Lower lobe of right lung (tissue), 2 donors: ENCODE results near the gene GIGYF2. TPM values are rescaled to one million over a fixed set of nuclear protein-coding genes. Genes with fewer than 3 reads are reported as not detected.
"Not testable (repeated sequence)": the region's sequence is repeated elsewhere in the genome, so short reads cannot be mapped to it uniquely, and the experiment has no call there.

Source experiments
- ATAC-seq, 2 donors: fragments of 200-7000 bp; cut with Tn5 transposase; one replicate each; pipeline ENCODE4 v1.9.1; 2020 to 2022; ENCODE audit warnings: mild to moderate bottlenecking in 2 of 2, moderate library complexity in 2 of 2
- DNase-seq: peaks from one replicate; pipeline ENCODE4 v3.0.0-alpha.2; 2020
- H3K27ac ChIP-seq: fragments of 200-600 bp; one replicate; pipeline ENCODE4 v1.8.0; 2022
- H3K27me3 ChIP-seq: fragments of 200-600 bp; one replicate; pipeline ENCODE4 v1.8.0; 2022; ENCODE audit warnings: low read depth
- H3K36me3 ChIP-seq: fragments of 200-600 bp; one replicate; pipeline ENCODE4 v1.8.0; 2022; ENCODE audit warnings: mild to moderate bottlenecking
- H3K4me1 ChIP-seq: fragments of 200-600 bp; one replicate; pipeline ENCODE4 v1.8.0; 2022
- H3K4me3 ChIP-seq: fragments of 200-600 bp; one replicate; pipeline ENCODE4 v1.8.0; 2022; ENCODE audit warnings: mild to moderate bottlenecking
- H3K9me3 ChIP-seq: fragments of 200-600 bp; one replicate; pipeline ENCODE4 v1.8.0; 2022
- CTCF ChIP-seq: fragments of 200-600 bp; IDR thresholded peaks from one replicate; pipeline ENCODE4 v1.8.0; 2022; ENCODE audit warnings: antibody characterized with exemption, mild to moderate bottlenecking
- intact Hi-C: fragments of 100-400 bp; cut with DNase I; formaldehyde crosslinking; loops from one replicate; pipeline ENCODE4 v1.11.0; 2022
- total RNA-seq: library from RNA; stranded (reverse); fragmentation: NEBNext Ultra II Directional; extraction: Animal tissue kit (Norgen Biotek cat#: 25700); gene quantifications from one replicate; pipeline ENCODE4 v1.2.1, GENCODE V29; 2021
- donor health status: DM: no; HTN: yes; CAD: no; lungs with severe emphysema.

Gene GIGYF2
- total RNA-seq, 1 donor from 2014 or later: 67.6 TPM

DNA sequence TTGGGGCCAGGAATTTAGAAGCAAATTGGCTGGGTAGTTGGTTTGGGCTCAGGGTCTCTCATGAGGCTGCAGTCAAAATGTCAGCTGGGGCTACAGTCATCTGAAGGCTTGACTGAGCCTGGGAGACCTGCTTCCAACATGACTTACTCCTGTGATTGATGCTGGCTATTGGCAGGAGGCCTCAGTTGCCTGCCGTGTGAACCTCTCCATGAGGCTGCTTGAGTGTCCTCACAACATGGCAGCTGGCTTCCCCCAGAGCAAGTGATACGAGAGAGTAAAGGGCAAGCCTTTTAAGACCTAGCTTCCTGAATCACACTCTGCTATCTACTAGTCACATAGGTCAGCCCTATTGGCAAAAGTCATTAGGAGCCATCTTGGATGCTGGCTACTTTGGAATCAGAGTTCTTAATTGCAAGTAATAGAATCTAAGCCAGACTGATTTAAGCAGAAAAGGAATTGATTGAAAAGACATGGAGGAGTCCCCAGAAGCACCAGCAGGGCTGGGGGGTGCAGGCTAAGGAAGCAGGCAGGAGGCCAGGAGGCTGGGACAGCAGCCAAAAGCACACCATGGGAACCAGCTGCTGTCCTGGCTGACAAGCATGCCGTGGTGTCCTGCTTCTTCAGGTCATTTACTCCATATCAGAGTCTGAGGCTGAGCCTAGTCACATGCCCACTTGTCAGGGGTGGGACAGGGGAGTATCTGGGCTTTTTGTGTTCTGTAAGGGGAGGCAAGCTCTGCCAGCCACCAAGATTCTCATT lies 7.8 kb upstream of the GIGYF2 start:
- intact Hi-C loops: no loop called here
- DNase-seq (no peak), ATAC-seq (no peak)
- H3K27me3 ChIP-seq: no peaks in the 10 kb centered on the region
- no peaks in the 10 kb centered on the region for H3K4me1 ChIP-seq
- TF ChIP-seq CTCF: no peak
- no peaks in the 10 kb centered on the region for H3K36me3 ChIP-seq
- H3K27ac ChIP-seq: no peak overlapping the region
- no peaks in the 10 kb centered on the region for H3K9me3 ChIP-seq
- H3K4me3 ChIP-seq: no peak overlapping the region

GRCh38 chr2:232691117-232691516 lies 6.0 kb upstream of the GIGYF2 start:
- DNase-seq, intact Hi-C loops: not testable (repeated sequence)

GRCh38 chr2:232693344-232693743 lies 3.8 kb upstream of the GIGYF2 start:
- no peak for ATAC-seq
- intact Hi-C loops: no loop called here
- Histone ChIP-seq H3K27me3 (no peaks in the 10 kb centered on the region), H3K27ac (no peak overlapping the region), H3K4me3 (no peak overlapping the region), H3K9me3 (no peaks in the 10 kb centered on the region), H3K4me1 (peaks cover 6% of the 10 kb centered on the region), H3K36me3 (no peaks in the 10 kb centered on the region)
- TF ChIP-seq CTCF: no peak
- DNase-seq: no peak

More at GRCh38 chr2:232691117-232691516, 6.0 kb upstream of the GIGYF2 start:
- H3K4me1 ChIP-seq, H3K4me3 ChIP-seq, H3K36me3 ChIP-seq, H3K9me3 ChIP-seq, H3K27me3 ChIP-seq, ATAC-seq, H3K27ac ChIP-seq: not testable (repeated sequence)

DNA sequence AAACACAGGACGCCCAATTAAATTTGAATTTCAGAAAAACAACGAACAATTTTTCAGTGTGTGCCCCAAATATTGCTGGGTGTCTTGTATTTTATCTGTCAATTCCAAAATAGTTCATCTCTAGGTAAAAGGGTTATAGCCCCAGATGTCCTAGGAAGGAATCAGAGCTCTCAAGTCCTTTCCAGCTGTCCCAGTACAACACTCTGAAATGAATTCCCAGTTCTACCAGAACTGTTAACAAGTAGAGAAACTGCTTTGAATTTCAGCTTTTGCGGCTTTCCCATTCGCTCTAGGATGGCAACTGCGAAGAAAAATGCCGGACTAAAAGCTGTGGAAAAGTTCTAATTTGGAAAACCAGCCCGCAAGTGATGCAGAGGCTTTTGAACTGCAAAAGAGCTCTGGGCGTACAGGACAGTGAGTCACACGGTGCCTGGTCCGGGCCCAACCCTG lies 497 bp upstream of the GIGYF2 start:
- no peak for DNase-seq
- no peak for TF ChIP-seq CTCF
- H3K4me1 ChIP-seq: peaks cover 36% of the 10 kb centered on the region
- peak overlapping the region; percentile 94 for H3K27ac ChIP-seq
- H3K9me3 ChIP-seq: no peaks in the 10 kb centered on the region
- H3K27me3 ChIP-seq: no peaks in the 10 kb centered on the region
- H3K4me3 ChIP-seq: peak overlapping the region; percentile 89
- intact Hi-C loops: no loop called here
- no peak for ATAC-seq
- H3K36me3 ChIP-seq: no peaks in the 10 kb centered on the region

DNA sequence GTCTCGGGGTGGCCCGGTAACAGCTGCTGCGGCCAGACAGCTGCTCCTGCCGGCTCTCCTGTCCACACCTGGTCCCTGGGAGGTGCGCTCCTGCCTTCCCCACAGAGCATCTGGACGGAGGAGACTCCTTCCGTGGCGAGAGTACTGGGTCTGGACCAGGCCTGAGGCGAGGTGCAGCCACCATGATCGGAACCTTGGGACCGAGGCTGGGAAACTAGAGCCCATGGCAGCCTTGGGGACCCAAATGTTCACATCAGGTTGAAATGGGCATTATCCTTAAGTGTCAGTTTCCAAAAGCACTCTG lies 628 bp downstream of the GIGYF2 start:
- intact Hi-C loops: no loop called here

More for the DNA sequence above, 628 bp downstream of the GIGYF2 start:
- Histone ChIP-seq H3K27ac (peak overlapping the region; percentile 94), H3K4me3 (peak overlapping the region; percentile 89), H3K9me3 (no peaks in the 10 kb centered on the region), H3K4me1 (peaks cover 41% of the 10 kb centered on the region), H3K27me3 (no peaks in the 10 kb centered on the region), H3K36me3 (peaks cover 9% of the 10 kb centered on the region)
- ATAC-seq: peak in 1 of 2 donors; percentile 46
- DNase-seq: no peak
- TF ChIP-seq CTCF: no peak
